GM18870 (cell line): ENCODE results near the gene CTRB1.

Source experiments
- ATAC-seq: cut with Tn5 transposase; IDR thresholded peaks from one replicate; pipeline ENCODE4 v1.9.1; 2021; ENCODE audit warnings: moderate library complexity; ENCODE audit not compliant: unreplicated experiment

Gene CTRB1

GRCh38 chr16:75218256-75219076 is at the start of gene CTRB1:
TSS of gene CTRB1 (plus strand) at chr16:75218988. CDS start at chr16:75219008, 20 bp downstream.
- ATAC-seq: peak; percentile 71

- no peak for ATAC-seq
These were observed 48.8 kb upstream of the CTRB1 start for GRCh38 chr16:75169899-75170405.

GRCh38 chr16:75172578-75172977 is 46.2 kb upstream of the CTRB1 start:
- ATAC-seq: no peak

- ATAC-seq: no peak
These were observed 43.7 kb upstream of the CTRB1 start for GRCh38 chr16:75175074-75175473.

GRCh38 chr16:75176926-75177325 is 41.9 kb upstream of the CTRB1 start:
- no peak for ATAC-seq

- no peak for ATAC-seq
These were observed 39.6 kb upstream of the CTRB1 start for GRCh38 chr16:75179208-75179607.

GRCh38 chr16:75181630-75182029 is 37.2 kb upstream of the CTRB1 start:
- ATAC-seq: no peak

- no peak for ATAC-seq
These were observed 29.8 kb upstream of the CTRB1 start for GRCh38 chr16:75188832-75189477.

GRCh38 chr16:75189638-75190245 is 29.0 kb upstream of the CTRB1 start:
- ATAC-seq: no peak

GRCh38 chr16:75192606-75193264 is 26.1 kb upstream of the CTRB1 start:
- ATAC-seq: no peak

- no peak for ATAC-seq
These were observed 25.5 kb upstream of the CTRB1 start for GRCh38 chr16:75193265-75193650.

- no peak for ATAC-seq
These were observed 24.9 kb upstream of the CTRB1 start for GRCh38 chr16:75193730-75194444.

- ATAC-seq: no peak
These were observed 22.7 kb upstream of the CTRB1 start for GRCh38 chr16:75195811-75196790.

GRCh38 chr16:75196836-75197235 is 22.0 kb upstream of the CTRB1 start:
- no peak for ATAC-seq

GRCh38 chr16:75197522-75198134 is 21.2 kb upstream of the CTRB1 start:
- no peak for ATAC-seq

- ATAC-seq: no peak
These were observed 20.6 kb upstream of the CTRB1 start for GRCh38 chr16:75198135-75198600.

- no peak for ATAC-seq
These were observed 16.7 kb upstream of the CTRB1 start for GRCh38 chr16:75202069-75202590.

GRCh38 chr16:75203096-75203495 is 15.7 kb upstream of the CTRB1 start:
- ATAC-seq: no peak
